Stimulated activated CD4-positive, alpha-beta T cell treated with anti-CD3 and anti-CD28 coated beads, Interleukin-15, amount 100 ng/mL, for 1 hour (primary cell): ENCODE data around the gene UBA3.
A peak's percentile ranks its signal among the peaks of the same experiment; 100 is the strongest.

Source experiments
- DNase-seq, 2 donors: peaks; one replicate each; pipeline ENCODE4 v3.0.0-alpha.2; 2020; ENCODE audit warnings: low read depth in 1 of 2, low spot score in 1 of 2

UBA3 gene

GRCh38 chr3:69072928-69073327 is 7.2 kb downstream of the UBA3 start:
- DNase-seq: no peak

- DNase-seq: no peak
Measured at GRCh38 chr3:69066121-69066520, 14.0 kb downstream of the UBA3 start.

- DNase-seq: no peak
Measured at GRCh38 chr3:69065318-69065964, 14.7 kb downstream of the UBA3 start.

- DNase-seq: no peak
Measured at GRCh38 chr3:69063636-69064035, 16.5 kb downstream of the UBA3 start.

GRCh38 chr3:69059688-69060087 is 20.5 kb downstream of the UBA3 start:
- DNase-seq: no peak

- DNase-seq: no peak
Measured at GRCh38 chr3:69058947-69059224, 21.3 kb downstream of the UBA3 start.

GRCh38 chr3:69058180-69058946 is 21.8 kb downstream of the UBA3 start:
- DNase-seq: no peak

GRCh38 chr3:69052472-69052898 is 27.7 kb downstream of the UBA3 start:
- no peak for DNase-seq

GRCh38 chr3:69051756-69052471 is 28.3 kb downstream of the UBA3 start, which contains the start of gene TMF1:
TMF1 (minus strand) TSS chr3:69052333; CDS start chr3:69052086, 247 bp downstream.
- peak; percentile 91 to 92 for DNase-seq

- DNase-seq: no peak
Measured at GRCh38 chr3:69048990-69049389, 31.2 kb downstream of the UBA3 start.

GRCh38 chr3:69044608-69045007 is 35.6 kb downstream of the UBA3 start:
- DNase-seq: no peak

GRCh38 chr3:69033470-69033869 is 46.7 kb downstream of the UBA3 start:
- DNase-seq: no peak

- no peak for DNase-seq
Measured at GRCh38 chr3:69032737-69033136, 47.4 kb downstream of the UBA3 start.

- DNase-seq: no peak
Measured at GRCh38 chr3:69032142-69032541, 48.0 kb downstream of the UBA3 start.

- no peak for DNase-seq
Measured at GRCh38 chr3:69031635-69032034, 48.5 kb downstream of the UBA3 start.

GRCh38 chr3:69020857-69021256 is 59.3 kb downstream of the UBA3 start:
- DNase-seq: no peak

GRCh38 chr3:69020424-69020823 is 59.7 kb downstream of the UBA3 start:
- DNase-seq: no peak

GRCh38 chr3:69016901-69017300 is 63.3 kb downstream of the UBA3 start:
- DNase-seq: no peak

- DNase-seq: no peak
Measured at GRCh38 chr3:69016102-69016501, 64.1 kb downstream of the UBA3 start.

- no peak for DNase-seq
Measured at GRCh38 chr3:69014022-69014580, 66.1 kb downstream of the UBA3 start.

GRCh38 chr3:69013253-69014021 is 66.7 kb downstream of the UBA3 start, which contains the start of gene EOGT:
EOGT (minus strand) TSS chr3:69013684; CDS start chr3:69009846, 3,838 bp downstream.
- DNase-seq: peak; percentile 62 to 75
